Lower lobe of right lung (tissue), 2 donors: ENCODE results near the gene BANF2. TPM values are rescaled to one million over a fixed set of nuclear protein-coding genes. Genes with fewer than 3 reads are reported as not detected.

Experiments used
- ATAC-seq, 2 donors: fragments of 200-7000 bp; cut with Tn5 transposase; one replicate each; pipeline ENCODE4 v1.9.1; 2020 to 2022; ENCODE audit warnings: mild to moderate bottlenecking in 2 of 2, moderate library complexity in 2 of 2
- DNase-seq: peaks from one replicate; pipeline ENCODE4 v3.0.0-alpha.2; 2020
- H3K27ac ChIP-seq: fragments of 200-600 bp; one replicate; pipeline ENCODE4 v1.8.0; 2022
- H3K27me3 ChIP-seq: fragments of 200-600 bp; one replicate; pipeline ENCODE4 v1.8.0; 2022; ENCODE audit warnings: low read depth
- H3K36me3 ChIP-seq: fragments of 200-600 bp; one replicate; pipeline ENCODE4 v1.8.0; 2022; ENCODE audit warnings: mild to moderate bottlenecking
- H3K4me1 ChIP-seq: fragments of 200-600 bp; one replicate; pipeline ENCODE4 v1.8.0; 2022
- H3K4me3 ChIP-seq: fragments of 200-600 bp; one replicate; pipeline ENCODE4 v1.8.0; 2022; ENCODE audit warnings: mild to moderate bottlenecking
- H3K9me3 ChIP-seq: fragments of 200-600 bp; one replicate; pipeline ENCODE4 v1.8.0; 2022
- intact Hi-C: fragments of 100-400 bp; cut with DNase I; formaldehyde crosslinking; loops from one replicate; pipeline ENCODE4 v1.11.0; 2022
- total RNA-seq: library from RNA; stranded (reverse); fragmentation: NEBNext Ultra II Directional; extraction: Animal tissue kit (Norgen Biotek cat#: 25700); gene quantifications from one replicate; pipeline ENCODE4 v1.2.1, GENCODE V29; 2021
- TF ChIP-seq, protein P1 (sequence below): fragments of 200-600 bp; IDR thresholded peaks from one replicate; pipeline ENCODE4 v1.8.0; 2022; ENCODE audit warnings: antibody characterized with exemption, mild to moderate bottlenecking
- donor health status: DM: no; HTN: yes; CAD: no; lungs with severe emphysema.

The BANF2 gene
- total RNA-seq, 1 donor from 2014 or later = not detected

DNA sequence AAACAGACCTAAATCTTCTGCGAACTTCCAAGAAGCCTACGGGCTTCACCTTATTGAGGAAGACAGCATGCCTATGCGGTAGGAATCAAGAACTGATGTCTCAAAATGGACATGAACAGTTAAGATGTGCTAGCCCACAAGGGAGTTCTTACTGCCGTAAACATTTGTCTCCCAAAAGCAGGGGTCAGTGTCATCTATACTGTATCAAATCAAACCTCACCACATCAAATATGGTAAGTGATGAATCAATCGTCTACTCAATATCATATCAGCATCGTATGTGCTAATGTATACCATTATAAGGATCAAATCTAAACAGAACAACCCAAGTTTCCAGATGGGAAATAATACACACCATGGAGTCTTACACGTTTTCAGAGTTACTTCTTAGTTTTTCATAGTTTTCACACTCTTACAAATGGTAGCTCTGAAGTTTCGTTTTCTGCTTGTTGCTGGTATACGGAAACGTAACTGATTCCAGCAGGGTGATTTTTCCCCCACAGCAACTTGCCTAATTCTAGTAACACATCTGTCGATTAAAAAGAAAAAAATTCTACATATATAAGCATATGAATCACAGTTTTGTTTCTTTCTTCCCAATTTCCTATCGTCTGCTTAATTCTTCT, 30.3 kb upstream of the BANF2 start:
- no peaks in the 10 kb centered on the region for H3K27me3 ChIP-seq
- H3K27ac ChIP-seq = no peak overlapping the region
- TF ChIP-seq, protein P1, sequence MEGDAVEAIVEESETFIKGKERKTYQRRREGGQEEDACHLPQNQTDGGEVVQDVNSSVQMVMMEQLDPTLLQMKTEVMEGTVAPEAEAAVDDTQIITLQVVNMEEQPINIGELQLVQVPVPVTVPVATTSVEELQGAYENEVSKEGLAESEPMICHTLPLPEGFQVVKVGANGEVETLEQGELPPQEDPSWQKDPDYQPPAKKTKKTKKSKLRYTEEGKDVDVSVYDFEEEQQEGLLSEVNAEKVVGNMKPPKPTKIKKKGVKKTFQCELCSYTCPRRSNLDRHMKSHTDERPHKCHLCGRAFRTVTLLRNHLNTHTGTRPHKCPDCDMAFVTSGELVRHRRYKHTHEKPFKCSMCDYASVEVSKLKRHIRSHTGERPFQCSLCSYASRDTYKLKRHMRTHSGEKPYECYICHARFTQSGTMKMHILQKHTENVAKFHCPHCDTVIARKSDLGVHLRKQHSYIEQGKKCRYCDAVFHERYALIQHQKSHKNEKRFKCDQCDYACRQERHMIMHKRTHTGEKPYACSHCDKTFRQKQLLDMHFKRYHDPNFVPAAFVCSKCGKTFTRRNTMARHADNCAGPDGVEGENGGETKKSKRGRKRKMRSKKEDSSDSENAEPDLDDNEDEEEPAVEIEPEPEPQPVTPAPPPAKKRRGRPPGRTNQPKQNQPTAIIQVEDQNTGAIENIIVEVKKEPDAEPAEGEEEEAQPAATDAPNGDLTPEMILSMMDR = no peak
- no peak for ATAC-seq
- peaks cover 54% of the 10 kb centered on the region for H3K4me1 ChIP-seq
- H3K36me3 ChIP-seq = peaks cover 22% of the 10 kb centered on the region
- DNase-seq = no peak
- H3K4me3 ChIP-seq = no peak overlapping the region
- intact Hi-C loops = no loop called here
- H3K9me3 ChIP-seq = no peaks in the 10 kb centered on the region

DNA sequence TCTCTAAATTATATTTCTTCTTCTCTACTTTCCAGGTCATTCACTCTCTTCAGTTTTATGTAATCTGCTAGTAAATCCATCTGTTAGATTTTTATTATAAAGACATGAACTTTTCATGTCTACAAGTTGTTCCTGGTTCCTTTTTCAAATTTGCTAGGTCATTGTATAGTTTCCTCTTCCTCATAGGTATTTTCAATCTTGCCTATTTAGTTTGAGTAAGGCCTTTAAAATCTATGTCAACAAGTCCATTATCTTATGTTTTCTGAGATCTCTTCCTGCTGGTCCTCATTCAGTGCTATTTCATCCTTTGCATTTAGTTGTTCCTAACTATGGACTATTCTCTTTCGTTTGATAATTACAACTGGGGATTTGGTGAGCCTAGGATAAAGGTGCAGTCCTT, 28.8 kb upstream of the BANF2 start:
- Histone ChIP-seq H3K27ac (no peak overlapping the region), H3K4me3 (no peak overlapping the region), H3K27me3 (no peaks in the 10 kb centered on the region), H3K9me3 (no peaks in the 10 kb centered on the region), H3K4me1 (peaks cover 54% of the 10 kb centered on the region), H3K36me3 (peaks cover 33% of the 10 kb centered on the region)
- ATAC-seq (no peak), DNase-seq (no peak)
- intact Hi-C loops = no loop called here
- TF ChIP-seq, protein P1 = no peak

DNA sequence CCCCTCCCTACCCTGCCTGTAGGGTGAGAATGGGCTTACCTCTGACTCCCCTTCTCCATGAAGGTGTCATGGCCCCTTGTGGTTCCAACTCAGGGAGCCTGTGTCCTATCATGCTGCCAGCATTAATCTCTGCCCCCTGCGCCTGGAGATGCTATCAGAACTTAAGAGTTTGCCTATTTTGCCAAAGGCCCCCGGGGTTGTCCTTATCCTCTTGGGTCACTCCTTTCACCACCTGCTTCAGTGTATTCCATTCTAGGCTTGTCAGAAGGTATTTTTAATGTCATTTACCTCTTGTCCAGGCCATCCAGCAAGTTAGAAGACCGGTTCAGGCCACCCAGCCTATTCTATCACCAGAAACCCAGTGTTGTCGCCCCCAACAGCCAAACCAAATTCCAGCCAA, 28.2 kb upstream of the BANF2 start:
- Histone ChIP-seq H3K9me3 (no peaks in the 10 kb centered on the region), H3K36me3 (peaks cover 35% of the 10 kb centered on the region), H3K4me3 (no peak overlapping the region), H3K4me1 (peaks cover 53% of the 10 kb centered on the region), H3K27ac (no peak overlapping the region), H3K27me3 (no peaks in the 10 kb centered on the region)
- ATAC-seq = no peak
- intact Hi-C loops = no loop called here
- DNase-seq = no peak
- TF ChIP-seq, protein P1 = no peak

DNA sequence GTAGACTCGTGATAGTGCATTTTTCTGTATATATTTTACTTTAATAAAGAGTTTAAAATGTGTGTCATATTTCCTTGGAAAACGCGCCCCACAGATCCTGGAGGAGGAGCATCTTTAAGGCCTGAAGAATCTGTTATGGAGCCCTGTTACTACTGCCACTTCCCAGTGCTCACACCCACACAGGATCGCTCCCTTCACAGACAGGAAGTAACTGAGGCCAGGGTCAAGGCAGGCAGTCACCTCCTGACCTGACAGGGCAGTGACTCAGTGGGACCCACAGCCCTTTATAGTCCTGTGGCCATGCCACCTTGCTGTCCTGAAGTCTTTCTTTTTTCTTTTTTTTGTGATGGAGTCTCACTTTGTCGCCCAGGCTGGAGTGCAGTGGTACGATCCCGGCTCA, 26.7 kb upstream of the BANF2 start:
- Histone ChIP-seq H3K27me3 (no peaks in the 10 kb centered on the region), H3K27ac (no peak overlapping the region), H3K9me3 (no peaks in the 10 kb centered on the region), H3K4me3 (no peak overlapping the region), H3K36me3 (peaks cover 46% of the 10 kb centered on the region), H3K4me1 (peaks cover 63% of the 10 kb centered on the region)
- intact Hi-C loops = no loop called here
- ATAC-seq (peak in 1 of 2 donors; percentile 34), DNase-seq (no peak)
- TF ChIP-seq, protein P1 = no peak

DNA sequence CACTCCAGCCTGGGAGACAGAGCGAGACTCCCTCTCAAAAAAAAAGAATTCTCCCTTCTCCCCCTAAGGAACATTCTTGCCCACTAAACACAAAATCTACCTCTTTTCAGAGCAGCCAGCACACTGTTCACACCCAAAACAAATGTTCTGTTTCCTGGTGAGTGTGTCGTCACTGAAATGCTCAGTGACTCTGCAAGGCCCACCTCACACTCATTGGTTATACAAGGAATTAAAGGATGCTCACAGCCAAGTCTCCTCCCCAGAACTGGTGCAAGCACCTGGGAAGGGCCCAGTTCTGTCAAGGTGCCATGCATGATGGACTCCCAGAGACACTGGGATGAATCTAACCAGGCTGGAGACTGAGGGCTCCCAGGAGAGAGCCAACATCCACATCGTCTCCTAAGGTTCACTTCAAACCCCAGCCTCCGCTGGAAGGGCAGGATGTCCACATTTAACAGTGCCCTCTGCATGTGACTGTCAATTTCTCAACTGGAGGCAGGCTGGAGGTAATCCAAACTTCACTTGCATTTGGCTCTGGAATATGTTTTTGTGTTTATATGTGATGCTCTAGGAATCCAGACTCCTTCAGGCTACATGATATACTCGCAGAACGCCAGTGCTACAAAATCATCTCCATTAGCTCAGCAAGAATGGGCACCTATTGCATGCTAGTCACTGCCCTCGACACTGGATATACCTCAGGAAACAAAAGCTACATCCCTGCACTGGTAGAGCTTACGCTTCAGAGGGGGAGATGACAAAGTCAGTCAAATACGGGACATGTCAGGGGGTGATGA, 24.8 kb upstream of the BANF2 start:
- Histone ChIP-seq H3K27ac (no peak overlapping the region), H3K4me3 (no peak overlapping the region), H3K4me1 (peaks cover 76% of the 10 kb centered on the region), H3K9me3 (no peaks in the 10 kb centered on the region), H3K36me3 (peaks cover 54% of the 10 kb centered on the region), H3K27me3 (no peaks in the 10 kb centered on the region)
- DNase-seq (no peak), ATAC-seq (no peak)
- intact Hi-C loops = no loop called here
- TF ChIP-seq, protein P1 = no peak
